IMR-90 (cell line): ENCODE results near the gene ITFG1. TPM values are rescaled to one million over a fixed set of nuclear protein-coding genes. Genes with fewer than 3 reads are reported as not detected.

Experiments used
- ATAC-seq: fragments of 200-7000 bp; cut with Tn5 transposase; 2 replicates; pipeline ENCODE4 v1.9.1; 2020; ENCODE audit warnings: low read depth, mild to moderate bottlenecking, moderate library complexity
- BruUV-seq: library from RNA; stranded (reverse); fragments of 400-500 nt; replicated peaks from 2 replicates; lab custom pipeline; 2021; lab: Mats Ljungman, UMichigan
- CTCF ChIA-PET: fragments of 300-600 bp; formaldehyde crosslinking; extraction: SDS; loops from one replicate; lab custom pipeline; 2021; ENCODE audit warnings: antibody characterized with exemption; lab: Yijun Ruan, JAX
- POLR2A ChIA-PET: fragments of 300-600 bp; sonication (Branson Sonifier 250); formaldehyde crosslinking; loops from one replicate; lab custom pipeline; 2022; ENCODE audit warnings: antibody characterized with exemption; ENCODE audit not compliant: unreplicated experiment; lab: Charles Lee
- DNase-seq: peaks from one replicate; pipeline ENCODE4 v3.0.0; 2013
- H2AFZ ChIP-seq: replicated peaks from 2 replicates; pipeline ENCODE3; 2013; ENCODE audit warnings: low read length, mild to moderate bottlenecking; ENCODE audit not compliant: poor library complexity
- H2AK5ac ChIP-seq: 2 replicates; pipeline ENCODE4 v1.6.1; 2013; ENCODE audit warnings: low read depth, low read length, inconsistent platforms
- H2AK9ac ChIP-seq: replicated peaks from 2 replicates; pipeline ENCODE3; 2013; ENCODE audit warnings: mild to moderate bottlenecking, low read depth, low read length, moderate library complexity; ENCODE audit not compliant: poor library complexity
- H2BK120ac ChIP-seq: 2 replicates; pipeline ENCODE4 v1.6.1; 2013; ENCODE audit warnings: low read depth, low read length, inconsistent platforms
- H2BK15ac ChIP-seq: 3 replicates; pipeline ENCODE4 v1.6.1; 2013; ENCODE audit warnings: low read depth, low read length, inconsistent platforms
- H2BK20ac ChIP-seq: 2 replicates; pipeline ENCODE4 v1.6.1; 2013; ENCODE audit warnings: low read depth, mild to moderate bottlenecking, inconsistent platforms, low read length, moderate library complexity
- H2BK5ac ChIP-seq: 2 replicates; pipeline ENCODE4 v1.6.1; 2013; ENCODE audit warnings: mild to moderate bottlenecking, low read depth, low read length, inconsistent platforms; ENCODE audit not compliant: poor library complexity, severe bottlenecking
- H3K14ac ChIP-seq: replicated peaks from 2 replicates; pipeline ENCODE4 v1.6.1; 2013; ENCODE audit warnings: low read depth, low read length, inconsistent platforms
- H3K18ac ChIP-seq: 2 replicates; pipeline ENCODE4 v1.6.1; 2013; ENCODE audit warnings: low read depth, low read length, control low read depth
- H3K23ac ChIP-seq: 2 replicates; pipeline ENCODE4 v1.6.1; 2013; ENCODE audit warnings: low read depth, low read length, inconsistent platforms
- H3K27ac ChIP-seq: 2 replicates; pipeline ENCODE4 v1.5.1; 2013; ENCODE audit warnings: mild to moderate bottlenecking, control low read depth, low read length; ENCODE audit not compliant: insufficient read depth
- H3K27me3 ChIP-seq: 2 replicates; pipeline ENCODE4 v1.6.1; 2013; ENCODE audit warnings: low read length; ENCODE audit not compliant: control insufficient read depth, insufficient read depth
- H3K36me3 ChIP-seq: 2 replicates; pipeline ENCODE4 v1.6.1; 2013; ENCODE audit warnings: low read length, mixed read lengths; ENCODE audit not compliant: control insufficient read depth, insufficient read depth
- H3K4ac ChIP-seq: 2 replicates; pipeline ENCODE4 v1.6.1; 2013; ENCODE audit warnings: low read depth, low read length, inconsistent platforms
- H3K4me1 ChIP-seq: 2 replicates; pipeline ENCODE4 v1.6.1; 2013; ENCODE audit warnings: low read length, mixed read lengths; ENCODE audit not compliant: control insufficient read depth, insufficient read depth
- H3K4me2 ChIP-seq: 2 replicates; pipeline ENCODE4 v1.6.1; 2013; ENCODE audit warnings: low read depth, mild to moderate bottlenecking, control low read depth, low read length, moderate library complexity
- H3K4me3 ChIP-seq: 2 replicates; pipeline ENCODE4 v1.5.1; 2013; ENCODE audit warnings: low read depth, mild to moderate bottlenecking, control low read depth, low read length, moderate library complexity; ENCODE audit not compliant: insufficient read depth
- H3K56ac ChIP-seq: 2 replicates; pipeline ENCODE4 v1.6.1; 2013; ENCODE audit warnings: low read length, inconsistent platforms; ENCODE audit not compliant: insufficient read depth; ENCODE audit errors: extremely low read depth
- H3K79me1 ChIP-seq, 2 experiments: 2 replicates each; pipeline ENCODE4 v1.6.1; 2013; ENCODE audit warnings: low read length in 2 of 2, inconsistent platforms in 1 of 2, low read depth in 1 of 2
- H3K9ac ChIP-seq: 2 replicates; pipeline ENCODE4 v1.6.1; 2013; ENCODE audit warnings: low read depth, low read length, control low read depth
- H3K9me1 ChIP-seq: 2 replicates; pipeline ENCODE4 v1.6.1; 2013; ENCODE audit warnings: low read length, inconsistent platforms; ENCODE audit not compliant: insufficient read depth
- H3K9me3 ChIP-seq: 2 replicates; pipeline ENCODE4 v1.6.1; 2013; ENCODE audit warnings: low read length; ENCODE audit not compliant: control insufficient read depth, insufficient read depth
- H4K20me1 ChIP-seq: 2 replicates; pipeline ENCODE4 v1.6.1; 2013; ENCODE audit warnings: low read length, inconsistent platforms; ENCODE audit not compliant: insufficient read depth
- H4K5ac ChIP-seq: 2 replicates; pipeline ENCODE4 v1.6.1; 2013; ENCODE audit warnings: mild to moderate bottlenecking, low read depth, low read length, control low read depth
- H4K8ac ChIP-seq, 2 experiments: 2 replicates each; pipeline ENCODE4 v1.6.1; 2013; ENCODE audit warnings: low read depth in 2 of 2, low read length in 2 of 2, control low read depth in 1 of 2, inconsistent platforms in 1 of 2
- H4K91ac ChIP-seq: 2 replicates; pipeline ENCODE4 v1.6.1; 2013; ENCODE audit warnings: low read depth, low read length, inconsistent platforms; ENCODE audit not compliant: insufficient read depth
- BHLHE40 ChIP-seq: fragments of 150-350 bp; IDR thresholded peaks from 2 replicates; pipeline ENCODE4 v1.6.1; 2016; ENCODE audit warnings: mild to moderate bottlenecking, low read depth, low read length
- CEBPB ChIP-seq: IDR thresholded peaks from 2 replicates; pipeline ENCODE4 v1.6.1; 2012; ENCODE audit warnings: low read depth, low read length, improper control_type of control experiment
- CHD1 ChIP-seq: IDR thresholded peaks from 2 replicates; pipeline ENCODE4 v1.6.1; 2012; ENCODE audit warnings: low read depth, low read length, improper control_type of control experiment
- FOS ChIP-seq: fragments of 150-350 bp; IDR thresholded peaks from 2 replicates; pipeline ENCODE4 v1.6.1; 2016; ENCODE audit warnings: low read depth, low read length
- MAFK ChIP-seq: IDR thresholded peaks from 2 replicates; pipeline ENCODE4 v1.6.1; 2012; ENCODE audit warnings: low read depth, low read length, improper control_type of control experiment
- MAZ ChIP-seq: IDR thresholded peaks from 2 replicates; pipeline ENCODE4 v1.6.1; 2012; ENCODE audit warnings: low read depth, mild to moderate bottlenecking, low read length, improper control_type of control experiment, moderate library complexity, borderline replicate concordance
- MXI1 ChIP-seq: IDR thresholded peaks from 2 replicates; pipeline ENCODE4 v1.6.1; 2012; ENCODE audit warnings: low read depth, mild to moderate bottlenecking, low read length, moderate library complexity, borderline replicate concordance
- NFE2L2 ChIP-seq: fragments of 150-350 bp; IDR thresholded peaks from 2 replicates; pipeline ENCODE4 v1.6.1; 2016; ENCODE audit warnings: low read depth, mild to moderate bottlenecking, low read length
- POLR2A ChIP-seq: IDR thresholded peaks from 2 replicates; pipeline ENCODE4 v1.6.1; 2012; ENCODE audit warnings: mild to moderate bottlenecking, low read depth, low read length
- RAD21 ChIP-seq: IDR thresholded peaks from 2 replicates; pipeline ENCODE4 v1.6.1; 2012; ENCODE audit warnings: low read length, improper control_type of control experiment
- RCOR1 ChIP-seq: IDR thresholded peaks from 2 replicates; pipeline ENCODE4 v1.6.1; 2012; ENCODE audit warnings: mild to moderate bottlenecking, low read length, improper control_type of control experiment; ENCODE audit not compliant: insufficient replicate concordance
- RFX5 ChIP-seq: IDR thresholded peaks from 2 replicates; pipeline ENCODE4 v1.8.0; 2012; ENCODE audit warnings: low read depth, mild to moderate bottlenecking, low read length, moderate library complexity
- SMC3 ChIP-seq: fragments of 150-350 bp; IDR thresholded peaks from 2 replicates; pipeline ENCODE4 v1.6.1; 2016; ENCODE audit warnings: low read depth, mild to moderate bottlenecking, antibody characterized with exemption, low read length, moderate library complexity
- WGBS, 2 experiments: methylation state at CpG; one replicate each; pipeline versions ENCODE4 v1.1.5 to v1.1.7; 2013; ENCODE audit warnings: missing lambda C conversion rate in 2 of 2; ENCODE audit not compliant: insufficient read length in 1 of 2; ENCODE audit errors: extremely low coverage in 2 of 2; 5-methylcytosine and 5-hydroxymethylcytosine counted together
- dilution Hi-C: fragments of 300-500 bp; cut with HindIII; formaldehyde crosslinking; loops from one replicate; pipeline ENCODE4 v1.14.3; 2018; ENCODE audit warnings: low sequenced_read_pairs; ENCODE audit not compliant: unreplicated experiment
- in situ Hi-C: fragments of 300-500 bp; cut with MboI; formaldehyde crosslinking; loops from 3 replicates; pipeline ENCODE4 v1.14.3; 2019; ENCODE audit warnings: low sequenced_read_pairs, inconsistent platforms, mixed read lengths
- intact Hi-C: fragments of 100-400 bp; cut with micrococcal nuclease; formaldehyde crosslinking; loops from 2 replicates; pipeline ENCODE4 v1.10.0; 2022
- polyA plus RNA-seq, 3 experiments: library from polyadenylated mRNA; depleted of rRNA; stranded (reverse); fragments of >200 nt; gene quantifications; 2 replicates each; pipeline ENCODE4 v1.2.3, GENCODE V29; 2012; ENCODE audit warnings: low replicate concordance in 1 of 3
- total RNA-seq: library from RNA; depleted of rRNA; stranded (reverse); fragments of >200 nt; gene quantifications from 2 replicates; pipeline ENCODE4 v1.2.3, GENCODE V29; 2012
- TF ChIP-seq, protein P1 (sequence below): fragments of 150-350 bp; IDR thresholded peaks from 2 replicates; pipeline ENCODE4 v1.6.1; 2017; ENCODE audit warnings: mild to moderate bottlenecking, antibody characterized with exemption, low read length, low read depth
- TF ChIP-seq, protein P2 (sequence below): conservative IDR thresholded peaks from 2 replicates; pipeline ENCODE4 v1.5.1; 2012; ENCODE audit warnings: mild to moderate bottlenecking, low read depth, low read length, improper control_type of control experiment
- TF ChIP-seq, protein P3 (sequence below): fragments of 150-350 bp; IDR thresholded peaks from 2 replicates; pipeline ENCODE4 v1.6.1; 2016; ENCODE audit warnings: low read depth, mild to moderate bottlenecking, low read length, moderate library complexity, borderline replicate concordance

ITFG1 gene
- total and polyA plus RNA-seq, 2 of the 4 experiments (the other 2 are of a cell fraction) = 54.3 to 60.4 TPM

DNA sequence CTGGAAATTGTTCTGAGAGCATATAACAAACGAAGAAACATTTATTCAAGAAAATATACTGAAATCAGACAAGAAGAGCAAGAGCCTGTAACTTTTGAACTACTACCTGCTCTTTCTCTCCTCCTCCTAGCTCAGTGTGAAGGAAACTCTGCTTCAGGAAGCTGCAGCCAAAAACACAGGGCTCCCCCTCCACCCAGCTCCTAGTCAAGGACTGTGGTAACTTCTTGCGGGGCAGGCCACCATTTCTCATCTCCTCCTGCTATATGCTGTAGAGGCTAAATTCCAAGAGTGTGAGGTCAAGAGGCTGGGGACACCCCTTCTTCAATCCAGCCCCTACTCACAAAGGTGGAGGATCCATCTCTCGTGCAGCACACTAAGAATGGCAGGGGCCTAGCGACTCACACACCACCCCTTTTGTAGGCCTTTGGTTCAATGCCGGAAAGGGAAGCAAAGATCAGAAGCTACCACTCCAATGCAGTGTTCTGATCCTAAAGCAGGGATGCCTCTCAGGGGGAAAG, 74.6 kb downstream of the ITFG1 start:
- intact Hi-C loops = no loop called here
- H4K91ac ChIP-seq = no peak overlapping the region
- ChIA-PET POLR2A (no interaction called here), CTCF (no interaction called here)
- no peak overlapping the region; the same call in 1 of the 2 replicates for H3K23ac ChIP-seq
- H4K8ac ChIP-seq = no peak overlapping the region
- H3K9me3 ChIP-seq = no peaks in the 10 kb centered on the region
- no peak overlapping the region for H2AK5ac ChIP-seq
- no peaks in the 10 kb centered on the region for H3K4me1 ChIP-seq
- no peak overlapping the region for H3K18ac ChIP-seq
- dilution Hi-C loops = no loop called here
- no peak overlapping the region for H2BK20ac ChIP-seq
- H2BK5ac ChIP-seq = no peak overlapping the region
- H3K27ac ChIP-seq = no peak overlapping the region
- H3K9me1 ChIP-seq = peaks cover 7% of the 10 kb centered on the region
- H3K4me2 ChIP-seq = no peak overlapping the region
- in situ Hi-C loops = no loop called here
- no peak overlapping the region for H2AFZ ChIP-seq
- peaks cover 4 to 9% of the 10 kb centered on the region in 2 experiments; a peak in 2 of 4 replicates for H3K79me1 ChIP-seq
- H3K27me3 ChIP-seq = no peaks in the 10 kb centered on the region
- H3K56ac ChIP-seq = no peak overlapping the region
- no peak overlapping the region for H3K4ac ChIP-seq
- H3K14ac ChIP-seq = no peak overlapping the region
- ATAC-seq (no peak), DNase-seq (no peak)
- H2BK15ac ChIP-seq = no peak overlapping the region
- no peak overlapping the region for H2AK9ac ChIP-seq
- TF ChIP-seq, protein P1, sequence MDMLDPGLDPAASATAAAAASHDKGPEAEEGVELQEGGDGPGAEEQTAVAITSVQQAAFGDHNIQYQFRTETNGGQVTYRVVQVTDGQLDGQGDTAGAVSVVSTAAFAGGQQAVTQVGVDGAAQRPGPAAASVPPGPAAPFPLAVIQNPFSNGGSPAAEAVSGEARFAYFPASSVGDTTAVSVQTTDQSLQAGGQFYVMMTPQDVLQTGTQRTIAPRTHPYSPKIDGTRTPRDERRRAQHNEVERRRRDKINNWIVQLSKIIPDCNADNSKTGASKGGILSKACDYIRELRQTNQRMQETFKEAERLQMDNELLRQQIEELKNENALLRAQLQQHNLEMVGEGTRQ = no peak
- TF ChIP-seq BHLHE40 = no peak
- TF ChIP-seq, protein P2, sequence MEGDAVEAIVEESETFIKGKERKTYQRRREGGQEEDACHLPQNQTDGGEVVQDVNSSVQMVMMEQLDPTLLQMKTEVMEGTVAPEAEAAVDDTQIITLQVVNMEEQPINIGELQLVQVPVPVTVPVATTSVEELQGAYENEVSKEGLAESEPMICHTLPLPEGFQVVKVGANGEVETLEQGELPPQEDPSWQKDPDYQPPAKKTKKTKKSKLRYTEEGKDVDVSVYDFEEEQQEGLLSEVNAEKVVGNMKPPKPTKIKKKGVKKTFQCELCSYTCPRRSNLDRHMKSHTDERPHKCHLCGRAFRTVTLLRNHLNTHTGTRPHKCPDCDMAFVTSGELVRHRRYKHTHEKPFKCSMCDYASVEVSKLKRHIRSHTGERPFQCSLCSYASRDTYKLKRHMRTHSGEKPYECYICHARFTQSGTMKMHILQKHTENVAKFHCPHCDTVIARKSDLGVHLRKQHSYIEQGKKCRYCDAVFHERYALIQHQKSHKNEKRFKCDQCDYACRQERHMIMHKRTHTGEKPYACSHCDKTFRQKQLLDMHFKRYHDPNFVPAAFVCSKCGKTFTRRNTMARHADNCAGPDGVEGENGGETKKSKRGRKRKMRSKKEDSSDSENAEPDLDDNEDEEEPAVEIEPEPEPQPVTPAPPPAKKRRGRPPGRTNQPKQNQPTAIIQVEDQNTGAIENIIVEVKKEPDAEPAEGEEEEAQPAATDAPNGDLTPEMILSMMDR = no peak
- no peak for TF ChIP-seq MAZ
- no peak for TF ChIP-seq RAD21
- no peak for TF ChIP-seq CEBPB
- TF ChIP-seq POLR2A = no peak
- no peak for TF ChIP-seq SMC3
- no peak for TF ChIP-seq MAFK
- no peak for TF ChIP-seq CHD1
- no peak for TF ChIP-seq MXI1
- no peak for TF ChIP-seq RCOR1
- no peak for TF ChIP-seq FOS
- no peak for TF ChIP-seq RFX5
- TF ChIP-seq, protein P3, sequence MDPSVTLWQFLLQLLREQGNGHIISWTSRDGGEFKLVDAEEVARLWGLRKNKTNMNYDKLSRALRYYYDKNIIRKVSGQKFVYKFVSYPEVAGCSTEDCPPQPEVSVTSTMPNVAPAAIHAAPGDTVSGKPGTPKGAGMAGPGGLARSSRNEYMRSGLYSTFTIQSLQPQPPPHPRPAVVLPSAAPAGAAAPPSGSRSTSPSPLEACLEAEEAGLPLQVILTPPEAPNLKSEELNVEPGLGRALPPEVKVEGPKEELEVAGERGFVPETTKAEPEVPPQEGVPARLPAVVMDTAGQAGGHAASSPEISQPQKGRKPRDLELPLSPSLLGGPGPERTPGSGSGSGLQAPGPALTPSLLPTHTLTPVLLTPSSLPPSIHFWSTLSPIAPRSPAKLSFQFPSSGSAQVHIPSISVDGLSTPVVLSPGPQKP = no peak
- no peak for TF ChIP-seq NFE2L2
- no peak overlapping the region for H3K4me3 ChIP-seq
- no peaks in the 10 kb centered on the region for H4K20me1 ChIP-seq
- H3K36me3 ChIP-seq = no peaks in the 10 kb centered on the region; the same call in 1 of the 2 replicates
- H4K5ac ChIP-seq = no peak overlapping the region
- BruUV-seq = no TSS peak
- no CpG with 5 or more reads among the region's 5 CpGs for WGBS, 2 experiments
- H2BK120ac ChIP-seq = no peak overlapping the region
- no peak overlapping the region for H3K9ac ChIP-seq
